Tibial nerve (tissue), 4 donors: ENCODE results near the gene RMI2. TPM values are rescaled to one million over a fixed set of nuclear protein-coding genes. Genes with fewer than 3 reads are reported as not detected.

Experiments
- DNase-seq, 2 donors: peaks; one replicate each; pipeline ENCODE4 v3.0.0-alpha.2; 2019; ENCODE audit warnings: low spot score in 2 of 2
- H3K27ac ChIP-seq, 4 donors: fragments of 200-600 bp; sonication (generic) in 3 of 4; one replicate each; pipeline ENCODE4 v1.5.1; 2017 to 2019; ENCODE audit warnings: mild to moderate bottlenecking in 1 of 4
- H3K27me3 ChIP-seq, 2 donors: fragments of 200-600 bp; sonication (generic) in 1 of 2; one replicate each; pipeline versions ENCODE4 v1.5.1 to v1.6.0; 2017 to 2019
- H3K36me3 ChIP-seq, 3 donors: fragments of 200-600 bp; sonication (generic); one replicate each; pipeline ENCODE4 v1.5.1; 2018 to 2019
- H3K4me1 ChIP-seq, 4 donors: fragments of 200-600 bp; sonication (generic) in 3 of 4; one replicate each; pipeline ENCODE4 v1.5.1; 2017 to 2019
- H3K4me3 ChIP-seq, 4 donors: fragments of 200-600 bp; sonication (generic) in 3 of 4; one replicate each; pipeline ENCODE4 v1.5.1; 2017 to 2019; ENCODE audit warnings: mild to moderate bottlenecking in 1 of 4, moderate library complexity in 1 of 4
- H3K9me3 ChIP-seq, 4 donors: fragments of 200-600 bp; sonication (generic) in 3 of 4; one replicate each; pipeline ENCODE4 v1.5.1; 2017 to 2019
- EP300 ChIP-seq, 2 donors: sonication (generic); formaldehyde crosslinking; IDR thresholded peaks; one replicate each; pipeline ENCODE4 v1.6.1; 2017; ENCODE audit warnings: antibody characterized with exemption in 2 of 2, mild to moderate bottlenecking in 1 of 2
- POLR2A ChIP-seq, 2 donors: fragments of 450-650 bp; IDR thresholded peaks; one replicate each; pipeline ENCODE4 v1.6.1; 2017; ENCODE audit warnings: antibody characterized with exemption in 2 of 2, mild to moderate bottlenecking in 2 of 2, moderate library complexity in 2 of 2
- WGBS, 2 donors: methylation state at CpG; one replicate each; pipeline ENCODE4 v1.1.5; 2018; 5-methylcytosine and 5-hydroxymethylcytosine counted together
- total RNA-seq, 4 donors: library from RNA; depleted of rRNA; stranded (reverse); fragments of >200 nt; gene quantifications; one replicate each; pipeline ENCODE4 v1.1.0, GENCODE V29; 2016
- TF ChIP-seq, protein P1 (sequence below), 5 experiments: fragments of 200-600 bp in 3 of 5; fragments of 450-650 bp in 2 of 5; sonication (generic) in 3 of 5; IDR thresholded peaks; one replicate each; pipeline ENCODE4 v1.5.1; 2016 to 2019; ENCODE audit warnings: antibody characterized with exemption in 5 of 5, mild to moderate bottlenecking in 3 of 5, moderate library complexity in 2 of 5

Gene RMI2
- total RNA-seq, 4 donors from 2014 or later, result 1.3 to 4.0 (median 2.0) TPM; not detected in 1

DNA sequence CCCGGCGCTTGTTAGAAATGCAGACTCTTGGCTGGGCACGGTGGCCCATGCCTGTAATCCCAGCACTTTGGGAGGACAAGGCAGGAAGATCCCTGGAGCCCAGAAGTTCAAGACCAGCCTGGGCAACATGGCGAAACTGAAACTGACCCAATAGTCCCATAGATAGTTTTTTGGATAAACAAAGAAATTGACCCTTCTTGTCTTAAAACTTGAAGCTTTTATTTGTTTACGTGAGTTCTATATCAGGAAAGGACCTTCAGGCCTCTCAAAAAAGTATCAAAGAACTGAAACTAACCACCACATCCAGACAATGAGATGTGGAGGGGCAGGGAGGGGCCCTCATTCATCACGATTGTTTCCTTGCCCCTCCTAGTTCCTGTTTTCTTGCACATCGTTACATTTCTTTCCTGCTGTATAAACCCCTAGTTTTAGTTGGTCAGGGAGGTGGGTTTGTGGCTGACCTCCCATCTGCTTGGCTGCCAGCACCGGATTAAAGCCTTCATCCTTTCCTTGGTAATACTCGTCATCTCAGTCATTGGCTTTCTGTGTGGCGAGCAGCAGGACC, 34.2 kb upstream of the RMI2 start:
- 74 to 77% methylated on average over 10 of the region's 10 CpGs for WGBS, 2 donors
- no peak for DNase-seq
- Histone ChIP-seq H3K4me3 (no peak overlapping the region), H3K27me3 (no peaks in the 10 kb centered on the region), H3K9me3 (no peaks in the 10 kb centered on the region), H3K36me3 (no peaks in the 10 kb centered on the region), H3K27ac (peak overlapping the region in 1 of 4 donors; percentile 67), H3K4me1 (peaks cover 0 to 24% (median 11%) of the 10 kb centered on the region in 4 donors)
- TF ChIP-seq EP300 (IDR thresholded peaks at IDR 0.05) (no peak), POLR2A (IDR thresholded peaks at IDR 0.05) (no peak)
- TF ChIP-seq, protein P1, sequence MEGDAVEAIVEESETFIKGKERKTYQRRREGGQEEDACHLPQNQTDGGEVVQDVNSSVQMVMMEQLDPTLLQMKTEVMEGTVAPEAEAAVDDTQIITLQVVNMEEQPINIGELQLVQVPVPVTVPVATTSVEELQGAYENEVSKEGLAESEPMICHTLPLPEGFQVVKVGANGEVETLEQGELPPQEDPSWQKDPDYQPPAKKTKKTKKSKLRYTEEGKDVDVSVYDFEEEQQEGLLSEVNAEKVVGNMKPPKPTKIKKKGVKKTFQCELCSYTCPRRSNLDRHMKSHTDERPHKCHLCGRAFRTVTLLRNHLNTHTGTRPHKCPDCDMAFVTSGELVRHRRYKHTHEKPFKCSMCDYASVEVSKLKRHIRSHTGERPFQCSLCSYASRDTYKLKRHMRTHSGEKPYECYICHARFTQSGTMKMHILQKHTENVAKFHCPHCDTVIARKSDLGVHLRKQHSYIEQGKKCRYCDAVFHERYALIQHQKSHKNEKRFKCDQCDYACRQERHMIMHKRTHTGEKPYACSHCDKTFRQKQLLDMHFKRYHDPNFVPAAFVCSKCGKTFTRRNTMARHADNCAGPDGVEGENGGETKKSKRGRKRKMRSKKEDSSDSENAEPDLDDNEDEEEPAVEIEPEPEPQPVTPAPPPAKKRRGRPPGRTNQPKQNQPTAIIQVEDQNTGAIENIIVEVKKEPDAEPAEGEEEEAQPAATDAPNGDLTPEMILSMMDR (IDR thresholded peaks at IDR 0.05), result no peak

DNA sequence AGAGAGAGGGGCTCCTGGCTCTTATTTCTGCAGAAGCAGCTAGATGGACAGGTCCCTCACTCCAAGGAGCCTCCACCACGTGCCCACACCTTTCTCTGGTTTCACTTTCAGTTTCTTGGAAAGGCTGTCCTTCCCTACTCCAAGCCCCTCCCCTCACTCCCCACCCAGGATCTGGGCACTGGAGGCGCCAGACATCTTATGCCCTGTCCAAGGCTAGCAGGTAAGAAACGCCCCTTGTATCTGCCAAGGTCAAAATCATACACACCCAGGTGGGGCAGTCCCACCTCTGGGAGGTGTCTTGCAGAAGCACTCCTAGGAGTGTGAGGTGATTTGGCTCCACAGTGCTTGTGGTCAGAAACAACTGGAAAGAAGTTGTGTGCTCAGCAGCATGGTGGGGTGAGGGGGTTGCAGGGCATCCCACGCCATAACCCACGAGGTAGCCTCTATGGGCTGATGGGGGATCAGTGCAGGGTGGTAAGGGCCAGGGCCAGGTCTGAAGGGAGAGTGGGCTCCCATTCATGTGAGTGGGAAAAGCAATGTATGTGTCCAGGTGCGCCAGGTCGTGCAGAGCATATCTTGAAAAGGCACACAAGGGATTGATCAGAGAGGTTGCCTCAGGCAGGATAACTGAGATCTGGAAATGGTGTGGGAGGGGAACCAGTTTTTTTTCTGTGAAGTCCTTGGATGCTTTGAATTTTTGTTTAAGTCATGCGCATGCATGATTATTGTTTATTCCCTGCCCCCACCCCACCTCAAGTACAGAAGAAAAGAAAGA, 32.4 kb upstream of the RMI2 start:
- Histone ChIP-seq H3K4me3 (peak overlapping the region in 1 of 4 donors; percentile 5), H3K27ac (peak overlapping the region in 1 of 4 donors; percentile 44), H3K4me1 (peaks cover 0 to 24% (median 11%) of the 10 kb centered on the region in 4 donors), H3K9me3 (no peaks in the 10 kb centered on the region), H3K27me3 (no peaks in the 10 kb centered on the region), H3K36me3 (no peaks in the 10 kb centered on the region)
- DNase-seq, result no peak
- WGBS, 2 donors, result 45 to 48% methylated on average over 8 of the region's 8 CpGs
- no peak for TF ChIP-seq EP300 (IDR thresholded peaks at IDR 0.05)
- TF ChIP-seq, protein P1 (IDR thresholded peaks at IDR 0.05), result no peak
- TF ChIP-seq POLR2A (IDR thresholded peaks at IDR 0.05), result no peak

DNA sequence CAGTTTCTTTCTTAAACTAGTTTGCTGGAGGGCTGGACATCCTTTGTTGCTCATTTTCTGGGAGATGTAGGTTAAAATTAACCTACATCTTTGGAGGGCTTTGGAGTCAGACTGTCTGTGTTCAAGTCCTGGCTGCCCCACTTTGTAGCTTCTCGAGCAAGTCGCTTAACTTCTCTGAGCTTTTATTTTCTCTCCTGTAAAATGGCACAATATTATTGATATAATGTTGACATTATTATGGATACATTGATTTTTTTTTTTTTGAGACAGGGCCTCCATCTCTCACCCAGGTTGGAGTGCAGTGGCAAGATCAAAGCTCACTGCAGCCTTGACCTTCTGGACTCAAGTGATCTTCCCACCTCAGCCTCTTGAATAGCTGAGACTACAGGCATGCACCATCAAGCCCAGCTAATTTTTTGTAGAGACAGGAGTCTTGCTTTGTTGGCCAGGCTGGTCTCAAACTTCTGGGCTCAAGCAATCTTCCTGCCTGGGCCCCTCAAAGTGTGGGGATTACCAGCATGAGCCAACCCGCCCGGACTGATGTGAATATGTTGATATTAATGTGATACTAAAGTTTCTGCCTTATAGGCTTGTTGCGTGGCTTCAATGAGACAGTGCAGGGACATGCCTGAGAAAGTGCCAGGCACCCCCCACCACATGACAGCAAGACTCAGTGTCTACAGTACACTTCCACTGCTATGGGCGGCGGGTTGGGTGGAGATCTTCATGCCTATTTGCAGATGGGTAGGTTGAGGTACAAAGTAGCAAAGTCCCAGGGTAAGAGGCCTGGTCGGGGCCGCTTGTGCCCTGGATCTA, 31.6 kb upstream of the RMI2 start:
- no peak for DNase-seq
- Histone ChIP-seq H3K36me3 (no peaks in the 10 kb centered on the region), H3K27me3 (no peaks in the 10 kb centered on the region), H3K4me3 (no peak overlapping the region), H3K9me3 (no peaks in the 10 kb centered on the region), H3K4me1 (peaks cover 0 to 24% (median 11%) of the 10 kb centered on the region in 4 donors), H3K27ac (peak overlapping the region in 1 of 4 donors; percentile 44)
- TF ChIP-seq, protein P1 (IDR thresholded peaks at IDR 0.05), result no peak
- TF ChIP-seq EP300 (IDR thresholded peaks at IDR 0.05), result no peak
- TF ChIP-seq POLR2A (IDR thresholded peaks at IDR 0.05), result no peak
- WGBS, 2 donors, result 91 to 92% methylated on average over 9 of the region's 9 CpGs

DNA sequence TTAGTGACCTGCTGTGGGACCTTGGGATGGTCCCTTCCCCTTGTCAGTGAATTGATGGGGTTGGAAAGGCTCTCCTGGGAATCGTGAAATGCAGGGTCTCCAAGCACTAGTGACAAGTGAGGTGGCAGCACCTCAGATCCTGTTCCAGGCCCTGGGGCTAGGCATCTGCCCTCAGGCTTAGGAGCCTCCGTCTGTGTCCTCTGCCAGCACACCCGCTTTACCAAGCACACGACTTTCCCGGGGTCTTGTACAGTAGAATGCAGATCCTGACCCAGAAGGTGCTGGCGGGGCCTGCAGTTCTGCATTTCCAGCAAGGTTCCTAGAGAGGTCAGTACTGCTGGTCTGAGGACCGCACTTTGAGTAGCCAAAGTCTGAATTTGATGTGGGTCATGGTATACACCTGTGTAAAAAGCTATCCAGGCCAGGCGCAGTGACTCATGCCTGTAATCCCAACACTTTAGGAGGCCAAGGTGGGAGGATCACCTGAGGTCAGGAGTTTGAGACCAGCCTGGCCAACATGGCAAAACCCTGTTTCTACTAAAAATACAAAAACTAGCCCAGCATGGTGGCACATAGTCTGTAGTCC, 30.9 kb upstream of the RMI2 start:
- Histone ChIP-seq H3K27ac (no peak overlapping the region), H3K27me3 (no peaks in the 10 kb centered on the region), H3K4me1 (peaks cover 0 to 24% (median 11%) of the 10 kb centered on the region in 4 donors), H3K36me3 (no peaks in the 10 kb centered on the region), H3K9me3 (no peaks in the 10 kb centered on the region), H3K4me3 (no peak overlapping the region)
- 80 to 97% methylated on average over 6 to 8 of the region's 8 CpGs for WGBS, 2 donors
- DNase-seq, result no peak
- TF ChIP-seq EP300 (IDR thresholded peaks at IDR 0.05) (no peak), POLR2A (IDR thresholded peaks at IDR 0.05) (no peak)
- TF ChIP-seq, protein P1 (IDR thresholded peaks at IDR 0.05), result no peak
